Endothelial cell of umbilical vein (primary cell): ENCODE results near the gene SERPINI1. TPM values are rescaled to one million over a fixed set of nuclear protein-coding genes. Genes with fewer than 3 reads are reported as not detected.

Experiments used
- BruUV-seq: library from RNA; stranded (reverse); fragments of 400-500 nt; replicated peaks from 2 replicates; lab custom pipeline; 2021; lab: Mats Ljungman, UMichigan
- CTCF ChIA-PET: fragments of 300-600, 350-600 bp; sonication (Branson Sonifier 250); formaldehyde crosslinking; loops from one replicate; lab custom pipeline; 2021; ENCODE audit warnings: antibody characterized with exemption, inconsistent platforms; lab: Charles Lee
- POLR2A ChIA-PET: fragments of 300-600, 350-600 bp; sonication (Branson Sonifier 250); formaldehyde crosslinking; loops from one replicate; lab custom pipeline; 2021; ENCODE audit warnings: antibody characterized with exemption, inconsistent platforms; lab: Charles Lee
- DNase-seq: peaks from one replicate; pipeline ENCODE4 v3.0.0-alpha.2; 2011; ENCODE audit warnings: low read depth, low spot score
- FAIRE-seq: peaks from 2 replicates; lab custom pipeline; 2011; peaks lifted over from hg19 to GRCh38; lab: Jason Lieb, UNC
- H2AFZ ChIP-seq: 2 replicates; pipeline ENCODE4 v1.6.0; 2012; ENCODE audit warnings: low read depth, low read length, control low read depth, inconsistent platforms
- H3K27ac ChIP-seq: 2 replicates; pipeline ENCODE4 v1.5.1; 2011; ENCODE audit warnings: low read depth, mild to moderate bottlenecking, control low read depth, low read length, moderate library complexity; ENCODE audit not compliant: insufficient read depth
- H3K27me3 ChIP-seq, 2 experiments: 2 replicates each; pipeline versions ENCODE4 v1.6.0 to v1.6.1; 2011; ENCODE audit warnings: low read length in 2 of 2, mixed read lengths in 1 of 2; ENCODE audit not compliant: control insufficient read depth in 2 of 2, insufficient read depth in 2 of 2
- H3K36me3 ChIP-seq, 2 experiments: 2 replicates in 1 of 2; 3 replicates in 1 of 2; pipeline ENCODE4 v1.5.1; 2011; ENCODE audit warnings: low read length in 2 of 2, mild to moderate bottlenecking in 1 of 2, moderate library complexity in 1 of 2; ENCODE audit not compliant: control insufficient read depth in 2 of 2, insufficient read depth in 2 of 2; ENCODE audit errors: extremely low read depth in 1 of 2
- H3K4me1 ChIP-seq: 3 replicates; pipeline ENCODE4 v1.5.1; 2011; ENCODE audit warnings: mild to moderate bottlenecking, low read length; ENCODE audit not compliant: control insufficient read depth, insufficient read depth; ENCODE audit errors: extremely low read depth
- H3K4me2 ChIP-seq: 2 replicates; pipeline ENCODE4 v1.6.1; 2011; ENCODE audit warnings: low read length, control low read depth, mixed read lengths; ENCODE audit not compliant: insufficient read depth
- H3K4me3 ChIP-seq, 3 experiments: fragments of 200-600 bp in 1 of 3; sonication (generic), shearing (Covaris generic) in 1 of 3; replicated peaks in 1 of 3; 2 replicates each; pipeline ENCODE4 v1.5.1; 2011 to 2016; ENCODE audit warnings: control low read depth in 3 of 3, low read length in 3 of 3, mild to moderate bottlenecking in 2 of 3, inconsistent platforms in 1 of 3, low read depth in 1 of 3, moderate library complexity in 1 of 3; ENCODE audit not compliant: insufficient read depth in 1 of 3
- H3K79me2 ChIP-seq: 2 replicates; pipeline ENCODE4 v1.6.0; 2012; ENCODE audit warnings: low read length, inconsistent platforms; ENCODE audit not compliant: control insufficient read depth, insufficient read depth
- H3K9ac ChIP-seq: replicated peaks from 2 replicates; pipeline ENCODE3; 2011; ENCODE audit warnings: low read length, control low read depth; ENCODE audit not compliant: insufficient read depth; ENCODE audit errors: extremely low read depth
- H3K9me1 ChIP-seq: replicated peaks from 3 replicates; pipeline ENCODE4 v1.6.0; 2011; ENCODE audit warnings: mild to moderate bottlenecking, low read length; ENCODE audit not compliant: control insufficient read depth, insufficient read depth; ENCODE audit errors: extremely low read depth
- H3K9me3 ChIP-seq: replicated peaks from 2 replicates; pipeline ENCODE4 v1.5.1; 2012; ENCODE audit warnings: low read length, inconsistent platforms; ENCODE audit not compliant: control insufficient read depth, insufficient read depth
- H4K20me1 ChIP-seq: replicated peaks from 2 replicates; pipeline ENCODE3; 2011; ENCODE audit warnings: mild to moderate bottlenecking, low read length; ENCODE audit not compliant: control insufficient read depth, insufficient read depth; ENCODE audit errors: extremely low read depth
- CTCF ChIP-seq, 2 donors: IDR thresholded peaks; 1 replicate in 1 of 2; 2 replicates in 1 of 2; pipeline ENCODE4 v1.5.1; 2011; ENCODE audit warnings: low read length in 2 of 2, mild to moderate bottlenecking in 2 of 2, moderate library complexity in 2 of 2, control low read depth in 1 of 2, inconsistent platforms in 1 of 2, low read depth in 1 of 2; ENCODE audit not compliant: insufficient read depth in 1 of 2; ENCODE audit errors: extremely low read depth in 1 of 2
- EZH2 ChIP-seq: IDR thresholded peaks from 2 replicates; pipeline ENCODE4 v1.6.1; 2012; ENCODE audit warnings: borderline replicate concordance, low read depth, mild to moderate bottlenecking, moderate library complexity, low read length, inconsistent platforms; ENCODE audit not compliant: severe bottlenecking
- FOS ChIP-seq: IDR thresholded peaks from 2 replicates; pipeline ENCODE4 v1.6.1; 2011; ENCODE audit warnings: mild to moderate bottlenecking, low read length, moderate library complexity, borderline replicate concordance; ENCODE audit not compliant: insufficient read depth
- GATA2 ChIP-seq: IDR thresholded peaks from 2 replicates; pipeline ENCODE4 v1.7.0; 2011; ENCODE audit warnings: low read depth, mild to moderate bottlenecking, moderate library complexity, mixed read lengths, low read length; ENCODE audit not compliant: insufficient read length, insufficient read depth
- JUN ChIP-seq: IDR thresholded peaks from 2 replicates; pipeline ENCODE4 v1.6.1; 2011; ENCODE audit warnings: borderline replicate concordance, low read depth; ENCODE audit not compliant: insufficient read length, insufficient read depth
- MAX ChIP-seq: IDR thresholded peaks from 2 replicates; pipeline ENCODE4 v1.6.1; 2011; ENCODE audit not compliant: insufficient read depth, insufficient read length
- MYC ChIP-seq: IDR thresholded peaks from one replicate; pipeline ENCODE4 v1.6.1; 2011; ENCODE audit warnings: mild to moderate bottlenecking, low read depth, low read length
- POLR2A ChIP-seq: IDR thresholded peaks from 2 replicates; pipeline ENCODE4 v1.6.1; 2012; ENCODE audit warnings: low read depth, mild to moderate bottlenecking, control low read depth, low read length
- POLR2AphosphoS5 ChIP-seq: IDR thresholded peaks from 2 replicates; pipeline ENCODE4 v1.6.1; 2012; ENCODE audit warnings: low read depth, mild to moderate bottlenecking, control low read depth, low read length, moderate library complexity; ENCODE audit not compliant: insufficient read depth
- dilution Hi-C: fragments of 300-500 bp; cut with MboI; formaldehyde crosslinking; loops from one replicate; pipeline ENCODE4 v1.15.0; 2019; ENCODE audit warnings: low sequenced_read_pairs; ENCODE audit not compliant: extremely low pct_ligation_motif_present
- intact Hi-C: fragments of 100-400 bp; cut with micrococcal nuclease; formaldehyde crosslinking; loops from one replicate; pipeline ENCODE4 v1.10.0; 2022
- polyA plus RNA-seq, 4 experiments: library from polyadenylated mRNA; depleted of rRNA in 3 of 4; stranded (reverse) in 3 of 4; unstranded in 1 of 4; fragments of >200 nt; gene quantifications; 2 replicates each; pipeline versions ENCODE4 v1.2.1 to v1.2.3, GENCODE V29; 2011 to 2012; ENCODE audit warnings: missing spikeins in 1 of 4
- total RNA-seq: library from RNA; stranded (reverse); gene quantifications from 2 replicates; pipeline ENCODE4 v1.2.3, GENCODE V29; 2021

Gene SERPINI1
- total and polyA plus RNA-seq, 2 donors (not counting 3 experiments of a cell fraction or from before 2014, with no cell fraction given) = 0.22 to 0.28 TPM

- Histone ChIP-seq H3K27me3 (no peaks in the 10 kb centered on the region), H3K79me2 (no peaks in the 10 kb centered on the region), H3K9me3 (no peaks in the 10 kb centered on the region), H3K4me2 (no peak overlapping the region), H3K27ac (no peak overlapping the region), H3K4me3 (no peak overlapping the region), H2AFZ (no peak overlapping the region), H4K20me1 (no peaks in the 10 kb centered on the region), H3K9ac (no peak overlapping the region), H3K9me1 (no peaks in the 10 kb centered on the region), H3K36me3 (no peaks in the 10 kb centered on the region), H3K4me1 (no peaks in the 10 kb centered on the region)
- no peak for FAIRE-seq
- POLR2A ChIA-PET = no interaction called here
- no peak for TF ChIP-seq EZH2
- TF ChIP-seq GATA2 = no peak
- TF ChIP-seq FOS = no peak
- TF ChIP-seq JUN = no peak
- no peak for TF ChIP-seq POLR2AphosphoS5
- no peak for TF ChIP-seq POLR2A
- TF ChIP-seq MYC = no peak
- no peak for TF ChIP-seq MAX
- no peak for TF ChIP-seq CTCF (IDR thresholded peaks at IDR 0.05; ENCODE audit: extremely low read depth in 1 of 2, insufficient read depth in 1 of 2, low read depth in 1 of 2, low read length in 2 of 2)
- BruUV-seq = no TSS peak
- DNase-seq = no peak
- CTCF ChIA-PET = interaction anchor here (1.0 kb wide), 1 partner anchor 42 kb away, joined by 3 read pairs; no protein-coding TSS in a partner anchor
- dilution Hi-C loops (no loop called here), intact Hi-C loops (loop anchor here (2.0 kb wide), 1 partner anchor 199 kb away; no protein-coding TSS in a partner anchor)
These were observed 104.1 kb downstream of the SERPINI1 start for GRCh38 chr3:167839460-167840134.
